DLD1 (cell line): ENCODE data around the gene FFAR4.
"Not testable (repeated sequence)": the region's sequence is repeated elsewhere in the genome, so short reads cannot be mapped to it uniquely, and the experiment has no call there.

Source experiments
- in situ Hi-C: cut with HindIII; loops from 2 replicates; pipeline ENCODE4 v1.10.0; 2017; ENCODE audit warnings: low sequenced_read_pairs

The FFAR4 gene

DNA sequence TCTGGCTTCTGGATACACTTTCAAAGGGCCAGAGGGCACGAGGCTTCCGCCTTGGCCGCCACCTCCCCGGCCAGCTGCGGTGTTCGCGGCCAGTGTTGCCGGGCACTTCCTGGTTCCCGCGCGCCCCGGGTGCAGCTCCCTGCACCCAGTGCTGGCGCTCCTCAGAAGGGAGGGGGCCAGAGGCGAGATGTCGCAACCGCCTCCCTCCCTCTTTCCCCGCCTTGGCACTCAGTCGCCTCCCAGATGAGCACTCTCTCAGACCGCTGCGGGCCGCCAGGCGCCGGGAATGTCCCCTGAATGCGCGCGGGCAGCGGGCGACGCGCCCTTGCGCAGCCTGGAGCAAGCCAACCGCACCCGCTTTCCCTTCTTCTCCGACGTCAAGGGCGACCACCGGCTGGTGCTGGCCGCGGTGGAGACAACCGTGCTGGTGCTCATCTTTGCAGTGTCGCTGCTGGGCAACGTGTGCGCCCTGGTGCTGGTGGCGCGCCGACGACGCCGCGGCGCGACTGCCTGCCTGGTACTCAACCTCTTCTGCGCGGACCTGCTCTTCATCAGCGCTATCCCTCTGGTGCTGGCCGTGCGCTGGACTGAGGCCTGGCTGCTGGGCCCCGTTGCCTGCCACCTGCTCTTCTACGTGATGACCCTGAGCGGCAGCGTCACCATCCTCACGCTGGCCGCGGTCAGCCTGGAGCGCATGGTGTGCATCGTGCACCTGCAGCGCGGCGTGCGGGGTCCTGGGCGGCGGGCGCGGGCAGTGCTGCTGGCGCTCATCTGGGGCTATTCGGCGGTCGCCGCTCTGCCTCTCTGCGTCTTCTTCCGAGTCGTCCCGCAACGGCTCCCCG, at the start of gene FFAR4:
Gene FFAR4, plus strand, starts transcription at position 231 of the 842 bp plus-strand sequence. Its CDS starts 56 bp downstream, at position 287.
- in situ Hi-C loops: no loop called here

DNA sequence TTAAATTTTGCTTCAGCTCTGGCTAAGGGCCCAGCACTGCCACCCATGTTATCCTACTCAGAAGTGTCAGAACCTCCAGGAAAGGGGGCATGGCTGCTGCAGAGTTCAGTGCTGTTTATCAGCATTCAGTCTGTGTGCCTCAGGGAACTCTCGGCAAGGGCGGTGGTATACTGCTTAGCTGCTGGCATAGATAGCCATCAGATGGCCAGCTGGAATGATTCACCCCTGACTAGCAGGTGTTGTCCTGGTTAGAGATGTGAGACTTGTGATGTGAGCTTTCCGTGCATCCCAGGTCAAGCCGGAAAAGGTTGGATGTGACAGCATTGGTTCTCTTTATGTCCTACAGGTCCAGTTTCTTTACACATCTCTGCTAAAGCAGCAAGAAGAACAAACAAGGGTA, 47.9 kb upstream of the FFAR4 start:
- in situ Hi-C loops: loop anchor here (25.0 kb wide), 1 partner anchor 156 kb away; no protein-coding TSS in a partner anchor

DNA sequence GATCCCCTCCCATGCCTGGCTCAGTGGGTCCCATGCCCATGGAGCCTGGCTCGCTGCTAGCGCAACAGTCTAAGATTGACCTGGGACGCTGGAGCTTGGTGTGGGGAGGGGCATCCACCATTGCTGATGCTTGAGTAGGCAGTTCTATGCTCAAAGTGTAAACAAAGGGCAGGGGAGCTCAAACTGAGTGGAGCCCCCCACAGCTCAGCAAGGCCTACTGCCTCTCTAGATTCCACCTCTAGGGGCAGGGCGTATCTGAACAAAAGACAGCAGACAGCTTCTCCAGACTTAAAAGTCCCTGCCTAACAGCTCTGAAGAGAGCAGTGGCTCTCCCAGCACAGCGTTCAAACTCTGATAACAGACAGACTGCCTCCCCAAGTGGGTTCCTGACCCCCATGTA, 31.2 kb upstream of the FFAR4 start:
- in situ Hi-C loops: no loop called here

DNA sequence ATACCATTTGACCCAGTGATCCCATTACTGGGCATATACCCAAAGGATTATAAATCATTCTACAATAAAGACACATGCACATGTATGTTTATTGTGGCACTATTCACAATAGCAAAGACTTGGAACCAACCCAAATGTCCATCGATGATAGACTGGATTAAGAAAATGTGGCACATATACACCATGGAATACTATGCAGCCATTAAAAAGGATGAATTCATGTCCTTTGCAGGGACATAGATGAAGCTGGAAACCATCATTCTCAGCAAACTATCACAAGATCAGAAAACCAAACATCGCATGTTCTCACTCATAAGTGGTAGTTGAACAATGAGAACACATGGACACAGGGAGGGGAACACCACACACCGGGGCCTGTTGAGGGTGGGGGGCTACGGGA, 25.6 kb upstream of the FFAR4 start:
- in situ Hi-C loops: not testable (repeated sequence)

DNA sequence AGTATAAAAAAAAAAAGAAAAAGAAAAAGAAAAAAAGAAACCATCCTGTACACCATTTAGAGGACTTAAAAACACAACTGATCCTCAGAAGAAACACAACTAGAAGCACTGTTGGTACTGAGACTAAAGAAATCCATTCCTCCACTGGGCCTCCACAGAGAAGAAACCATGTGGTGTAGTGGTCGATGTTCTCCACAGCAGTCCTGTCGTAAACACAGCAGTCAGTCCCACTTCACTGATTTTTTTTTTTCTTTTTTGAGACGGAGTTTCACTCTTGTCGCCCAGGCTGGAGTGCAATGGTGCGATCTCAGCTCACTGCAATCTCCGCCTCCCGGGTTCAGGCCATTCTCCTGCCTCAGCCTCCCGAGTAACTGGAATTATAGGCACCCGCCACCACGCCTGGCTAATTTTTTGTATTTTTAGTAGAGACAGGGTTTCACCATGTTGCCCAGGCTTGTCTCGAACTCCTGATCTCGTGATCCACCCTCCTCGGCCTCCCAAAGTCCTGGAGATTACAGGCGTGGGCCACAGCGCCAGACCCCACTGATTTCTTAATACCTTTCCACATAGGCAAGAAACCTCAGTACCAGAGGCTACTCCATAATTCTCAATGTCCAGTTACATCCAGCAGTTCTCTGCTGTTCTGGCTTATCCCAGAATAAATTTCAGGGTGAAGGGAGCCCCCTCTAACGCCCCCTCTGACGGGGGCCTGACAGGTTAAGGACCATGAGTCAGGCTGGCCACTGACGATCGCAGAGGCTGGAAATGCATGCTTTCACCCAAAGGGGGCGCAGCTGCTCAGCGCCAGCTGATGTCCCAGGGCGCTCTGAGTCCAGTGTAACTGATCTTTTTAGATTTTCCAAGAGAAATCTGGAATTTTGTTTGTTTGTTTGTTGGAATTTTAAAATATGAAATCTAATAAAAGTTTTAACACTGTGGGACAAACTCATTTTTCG, 24.8 kb upstream of the FFAR4 start:
- in situ Hi-C loops: no loop called here

DNA sequence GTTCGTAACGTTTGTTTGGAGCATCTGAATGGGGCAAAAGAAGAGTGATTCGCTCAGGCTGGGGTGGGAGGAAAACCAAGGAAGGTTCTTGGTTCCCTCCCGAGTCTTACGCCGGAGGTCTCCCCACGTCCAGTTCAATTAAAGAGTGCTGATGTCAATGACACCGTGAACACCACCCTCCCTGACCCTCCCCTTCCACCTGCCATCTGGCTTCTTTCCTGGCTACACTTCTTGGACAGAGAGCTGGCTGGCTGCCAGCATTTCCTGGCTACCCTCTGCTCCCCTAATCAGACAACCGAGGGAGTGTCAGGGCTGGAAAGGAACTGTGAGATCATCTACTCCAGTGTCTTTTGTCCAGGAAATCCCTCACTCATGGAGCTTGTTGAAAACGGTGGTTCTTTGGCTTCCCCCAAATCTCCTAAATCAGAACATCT, 24.1 kb upstream of the FFAR4 start:
- in situ Hi-C loops: no loop called here

DNA sequence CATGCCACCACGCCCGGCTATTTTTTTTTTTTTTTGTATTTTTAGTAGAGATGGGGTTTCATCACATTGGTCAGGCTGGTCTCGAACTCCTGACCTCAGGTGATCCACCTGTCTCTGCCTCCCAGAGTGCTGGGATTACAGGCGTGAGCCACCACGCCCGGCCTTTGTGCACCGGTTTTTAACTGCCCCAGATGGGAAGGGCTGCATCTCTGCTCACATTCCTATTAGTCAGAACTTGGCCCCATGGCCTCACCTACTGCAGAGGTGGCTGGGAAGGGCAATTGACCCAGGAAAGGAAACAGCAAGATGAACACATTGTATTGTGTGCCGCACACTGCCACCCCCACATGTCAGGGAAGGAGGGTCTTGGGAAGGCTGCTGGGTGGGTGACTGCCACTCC, 19.5 kb upstream of the FFAR4 start:
- in situ Hi-C loops: not testable (repeated sequence)

DNA sequence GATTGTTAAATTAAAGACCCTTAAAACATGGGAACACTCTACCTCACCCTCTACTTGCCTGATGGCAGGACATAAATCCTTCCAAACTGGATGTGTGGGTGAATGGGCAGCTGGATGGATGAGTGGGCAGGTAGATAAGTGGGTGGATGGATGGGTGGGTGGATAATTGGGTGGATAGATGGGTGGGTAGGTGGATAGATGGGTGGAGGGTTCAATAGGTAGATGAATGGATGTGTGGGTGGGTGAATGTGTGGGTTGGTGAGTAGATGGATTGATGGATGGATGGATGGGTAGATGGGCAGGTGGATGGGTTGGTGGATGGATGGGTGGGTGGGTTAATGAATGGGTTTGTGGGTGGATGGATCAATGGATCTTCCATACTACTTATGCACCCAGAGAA, 18.9 kb upstream of the FFAR4 start:
- in situ Hi-C loops: no loop called here

DNA sequence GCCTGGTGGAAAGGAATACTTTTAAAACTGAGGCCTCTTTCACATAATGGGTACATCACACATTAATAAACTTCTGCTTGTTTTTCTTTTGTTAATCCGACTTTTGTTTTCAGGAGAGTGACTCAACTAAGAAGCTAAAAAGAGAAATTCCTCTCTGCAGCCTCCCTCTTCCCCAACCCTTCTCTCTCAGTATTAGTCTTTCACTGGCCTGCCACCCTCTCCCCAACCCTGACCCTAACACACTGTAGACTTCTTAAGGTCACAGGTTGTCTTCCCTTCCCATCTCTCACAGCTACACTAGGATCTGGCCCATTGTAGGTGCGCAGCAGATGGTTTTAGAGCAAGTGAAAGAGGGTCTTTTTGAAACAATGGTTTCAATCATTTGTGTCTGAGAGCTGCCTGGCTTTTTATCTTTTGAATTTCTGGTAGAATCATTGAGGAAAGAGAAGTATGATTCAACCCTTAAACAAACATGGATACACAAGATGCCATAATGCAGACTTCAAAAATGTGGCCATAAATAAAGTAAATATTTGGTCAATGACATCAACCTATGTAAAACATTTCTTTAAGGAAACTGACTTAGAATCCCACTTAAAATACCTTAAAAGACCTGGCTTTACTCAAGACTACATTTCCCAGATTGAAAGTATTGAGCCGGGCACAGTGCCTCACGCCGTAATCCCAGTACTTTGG, 17.9 kb upstream of the FFAR4 start:
- in situ Hi-C loops: no loop called here

DNA sequence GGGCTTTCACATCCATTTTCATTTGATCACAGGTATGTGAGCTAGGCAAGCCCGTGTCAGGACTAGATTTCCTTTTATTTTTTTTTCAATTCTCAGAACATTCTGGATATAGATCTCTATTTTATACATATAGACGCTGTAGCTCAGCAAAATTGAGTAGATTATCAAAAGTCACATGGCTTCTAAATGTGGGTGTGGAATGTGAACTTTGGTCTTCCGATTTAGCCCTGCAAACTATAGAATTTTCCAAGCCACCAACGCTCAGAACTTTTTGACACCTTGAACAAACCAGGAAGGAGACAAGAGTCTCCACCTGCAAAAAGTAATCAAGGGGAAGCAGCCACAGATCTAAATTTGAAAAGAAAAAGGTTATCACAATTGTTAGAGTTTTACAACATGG, 15.9 kb upstream of the FFAR4 start:
- in situ Hi-C loops: no loop called here

DNA sequence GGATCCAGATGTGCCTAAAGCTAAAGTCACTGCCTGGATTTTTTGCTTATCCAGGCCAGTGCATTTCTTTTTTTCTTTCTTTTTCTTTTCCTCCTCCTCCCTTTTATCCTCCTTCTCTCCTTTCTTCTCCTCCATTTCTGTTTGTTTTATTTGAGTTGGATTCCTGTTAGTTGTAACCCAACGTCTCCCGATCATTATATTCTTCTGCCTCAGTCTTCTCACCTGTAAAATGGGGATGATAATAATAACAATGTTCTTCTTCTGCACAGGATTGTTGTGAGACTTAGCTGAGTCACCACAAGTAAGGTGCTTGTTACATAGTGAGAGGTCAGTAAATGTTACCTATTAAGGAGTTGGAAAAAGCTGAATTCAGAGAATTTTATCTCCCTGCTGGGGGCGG, 13.7 kb upstream of the FFAR4 start:
- in situ Hi-C loops: no loop called here

DNA sequence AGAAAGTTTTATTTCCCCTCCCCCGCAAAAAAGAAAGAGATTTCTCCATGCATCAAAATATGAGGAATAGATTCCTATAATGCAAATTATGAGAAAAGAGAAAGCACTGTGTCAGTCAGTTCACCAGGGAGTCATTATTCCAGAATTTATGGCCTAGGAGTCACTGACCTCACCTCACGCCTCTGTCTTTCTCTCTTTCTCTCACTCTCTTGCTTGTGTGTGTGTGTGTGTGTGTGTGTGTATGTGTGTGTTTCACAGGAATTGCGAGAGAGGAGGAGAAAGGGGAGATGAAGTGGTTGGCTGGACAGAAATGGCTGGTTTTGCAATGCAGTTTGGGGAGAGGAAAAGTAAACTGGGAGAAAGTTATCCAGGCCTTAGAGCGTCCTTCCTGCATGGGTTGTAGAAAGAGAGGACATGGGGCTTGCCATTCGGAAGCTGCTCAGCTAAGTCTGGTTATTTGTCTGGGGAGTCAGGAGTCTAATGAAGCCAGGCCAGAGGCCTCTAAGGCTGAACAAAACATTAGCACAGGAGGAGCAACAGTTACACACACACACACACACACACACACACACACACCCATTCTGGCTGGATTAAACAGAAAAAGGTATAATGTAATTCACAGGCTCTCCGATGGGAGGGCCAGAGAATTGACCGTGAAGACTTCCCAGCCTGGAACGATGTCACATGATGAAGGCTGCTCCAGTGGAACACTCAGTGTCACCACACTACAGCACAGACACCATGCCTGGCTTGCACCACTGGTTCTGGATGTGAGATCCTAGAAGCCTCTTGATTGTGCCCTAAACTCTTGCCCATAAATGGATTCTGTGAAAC, 12.8 kb upstream of the FFAR4 start:
- in situ Hi-C loops: no loop called here

DNA sequence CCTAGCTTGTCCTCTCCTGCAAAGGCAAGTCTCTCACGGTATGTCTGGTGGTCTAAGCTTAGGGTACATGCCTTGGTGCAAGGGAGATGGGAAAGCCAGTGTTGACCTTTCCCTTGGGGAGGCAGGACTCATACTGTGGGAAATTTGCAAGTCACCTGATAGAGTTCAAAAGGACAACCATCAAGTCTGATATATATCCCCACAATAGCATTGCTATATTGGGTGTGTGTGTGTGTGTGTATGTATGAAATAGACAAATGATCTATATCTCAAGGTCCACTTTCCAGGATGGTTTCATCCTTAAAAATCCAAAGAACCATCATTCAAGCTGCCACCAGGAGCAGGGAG, 12.2 kb upstream of the FFAR4 start:
- in situ Hi-C loops: no loop called here

DNA sequence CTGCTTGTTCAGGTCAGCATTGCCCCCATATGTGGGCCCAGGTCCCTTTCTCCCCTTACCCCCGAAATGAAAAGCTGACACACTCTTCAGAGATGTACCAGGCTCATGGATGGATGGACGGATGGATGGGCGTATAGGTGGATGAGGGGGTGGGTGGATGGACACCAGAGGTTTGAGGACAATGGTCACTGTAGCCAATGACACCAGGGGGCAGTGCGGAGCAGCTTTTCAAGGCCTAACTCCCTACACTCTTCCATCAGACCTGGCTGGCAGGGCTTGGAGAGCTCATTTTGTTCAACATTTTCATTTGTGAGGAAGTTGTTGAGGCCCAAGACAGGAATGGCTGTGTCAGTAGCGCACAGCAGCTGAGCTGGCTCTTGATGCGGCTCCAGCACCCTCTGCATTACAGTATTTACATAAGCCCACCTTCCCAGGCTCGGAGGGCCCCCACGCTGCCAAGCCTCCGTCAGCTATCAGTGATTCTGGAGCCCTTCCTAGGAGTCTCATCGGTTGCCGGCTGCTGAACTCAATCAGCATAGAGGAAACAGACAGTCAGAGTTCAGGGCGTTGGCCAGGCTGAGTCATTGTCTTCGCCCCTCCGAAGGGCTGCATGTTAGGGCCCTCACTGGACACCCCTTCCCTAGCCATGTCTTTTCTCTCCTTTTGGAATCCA, 11.6 kb upstream of the FFAR4 start:
- in situ Hi-C loops: no loop called here

DNA sequence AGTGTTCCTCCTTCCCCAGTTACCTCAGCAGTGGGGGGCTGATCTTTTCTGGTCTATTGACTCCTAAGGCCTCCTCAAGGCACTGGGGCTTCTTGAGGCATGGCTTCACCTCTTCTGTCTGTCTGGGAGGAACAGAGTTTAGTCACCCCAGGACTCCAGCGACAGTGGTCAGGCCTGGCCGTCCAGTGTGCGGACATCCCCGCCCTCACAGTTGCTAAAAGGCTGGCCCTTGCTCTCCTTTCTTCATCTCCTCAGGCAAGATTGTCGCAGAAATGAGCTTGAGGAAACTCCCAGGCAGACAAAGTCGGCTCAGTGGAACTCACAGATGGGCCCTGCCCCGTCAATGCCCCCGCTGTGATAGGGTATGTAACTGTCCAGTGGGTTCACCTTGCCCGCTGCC, 7.0 kb upstream of the FFAR4 start:
- in situ Hi-C loops: no loop called here

DNA sequence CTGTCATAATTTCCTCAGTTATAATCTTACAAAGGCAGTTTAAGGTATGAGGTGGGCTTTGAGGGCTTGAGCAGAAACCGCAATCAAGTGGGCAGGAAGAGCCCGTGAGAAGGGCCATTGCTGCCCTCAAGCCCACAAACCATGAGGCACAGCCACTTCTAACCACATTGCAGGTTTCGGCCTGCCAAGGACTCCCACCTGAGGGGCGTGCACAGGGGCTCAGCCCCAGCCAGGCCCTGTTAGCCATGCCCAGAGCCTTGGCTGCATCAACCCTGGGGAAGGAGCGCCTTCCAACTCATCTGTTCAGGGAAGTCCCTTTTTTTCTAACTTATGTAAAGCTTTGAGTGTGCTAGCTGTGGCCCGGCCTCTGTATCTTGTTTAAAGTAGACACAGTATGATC, 5.9 kb upstream of the FFAR4 start:
- in situ Hi-C loops: no loop called here

DNA sequence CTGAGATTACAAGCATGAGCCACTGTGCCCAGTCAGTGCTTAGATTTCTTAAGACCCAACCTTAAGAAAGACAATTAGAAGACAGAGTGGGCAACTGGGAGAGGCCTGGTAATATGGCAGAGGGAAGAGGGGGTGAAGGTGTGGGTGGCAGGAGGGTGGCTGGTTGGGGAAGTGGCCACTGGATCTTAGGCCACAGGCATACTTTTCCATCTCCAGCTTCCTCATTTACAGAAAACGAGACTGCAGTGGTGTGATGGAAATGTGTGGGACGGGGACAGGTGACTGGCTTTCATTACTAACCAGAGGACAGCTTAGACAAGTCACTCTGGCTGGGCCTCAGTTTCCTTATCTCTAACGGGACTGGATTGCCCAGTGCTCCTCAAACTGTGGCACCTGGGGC, 1.0 kb upstream of the FFAR4 start:
- in situ Hi-C loops: no loop called here

DNA sequence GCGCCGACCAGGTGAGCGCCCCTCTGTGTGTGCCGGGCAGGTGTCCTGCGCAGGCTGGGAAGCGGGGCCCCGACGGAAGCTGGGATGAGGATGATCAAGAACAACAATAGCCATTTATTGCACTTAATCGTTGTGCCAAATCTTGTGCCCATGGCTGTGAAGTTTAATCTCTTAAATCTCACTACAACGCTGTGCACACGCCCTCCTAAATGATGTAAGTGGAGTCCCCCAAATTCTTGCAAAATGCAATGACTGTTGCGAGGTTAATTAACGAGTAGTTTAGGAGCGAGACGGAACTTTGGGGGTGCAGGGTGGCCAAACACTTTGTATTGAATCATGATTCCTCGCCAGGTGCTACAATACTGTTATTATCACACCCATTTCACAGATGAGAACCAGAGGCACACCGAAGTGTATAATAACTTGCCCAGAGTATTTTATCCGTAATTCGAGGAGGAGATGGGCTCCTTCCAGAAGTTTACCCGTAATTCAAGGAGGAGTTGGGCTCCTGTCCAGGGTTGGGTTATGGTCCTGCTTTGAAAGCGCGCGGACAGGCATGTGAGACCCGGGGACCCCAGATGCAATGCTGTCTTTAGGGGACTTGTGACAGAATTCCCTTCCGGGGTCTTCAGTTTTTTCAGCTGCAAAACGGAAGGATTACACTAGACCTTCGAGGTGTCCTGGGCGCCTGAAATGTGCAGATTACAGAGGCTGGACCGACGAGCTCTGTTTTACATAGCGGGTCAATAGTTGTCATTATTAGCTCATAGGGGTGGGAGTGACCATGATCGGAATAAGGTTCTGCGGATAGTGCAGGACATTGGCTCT, 1.0 kb downstream of the FFAR4 start:
- in situ Hi-C loops: no loop called here

DNA sequence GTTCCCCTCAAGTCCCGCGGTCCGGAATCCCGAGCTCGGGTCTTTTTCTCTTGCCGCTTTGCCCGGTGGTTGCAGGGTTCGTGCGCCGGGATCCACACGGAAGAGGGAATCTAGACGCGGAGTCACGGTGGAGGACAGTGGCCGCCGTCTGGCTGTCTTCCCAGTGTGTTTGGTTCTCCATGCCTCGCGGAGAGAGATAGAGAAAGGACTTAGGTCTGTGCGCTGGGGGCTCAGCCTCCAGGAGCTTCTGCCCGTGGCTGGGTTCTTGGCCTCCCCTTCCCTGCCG, 1.6 kb downstream of the FFAR4 start:
- in situ Hi-C loops: no loop called here
